Measurements from ENCODE around the gene LSG1.
"Not testable (repeated sequence)": the region's sequence is repeated elsewhere in the genome, so short reads cannot be mapped to it uniquely, and the experiment has no call there.

The LSG1 gene

DNA sequence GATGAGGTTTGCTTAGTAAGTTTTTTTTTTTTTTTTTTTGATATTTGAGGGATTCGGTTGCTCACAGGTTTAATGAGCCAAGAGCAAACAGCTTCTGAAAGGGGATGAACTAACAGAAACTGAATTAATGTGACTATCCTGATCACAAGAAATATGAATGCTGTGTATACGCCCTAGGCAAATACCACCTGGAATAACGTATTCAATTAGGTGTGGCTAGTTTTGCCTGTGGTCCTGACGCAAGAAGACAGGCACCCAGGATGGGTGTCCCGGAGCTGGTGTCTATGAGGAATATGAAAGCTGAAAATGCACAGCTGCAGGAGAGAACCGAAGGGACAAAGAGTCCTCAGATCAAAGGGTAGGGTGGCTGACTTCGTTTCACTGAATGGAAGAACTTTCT lies 14.6 kb downstream of the LSG1 start:
- DNase-seq (ENCODE audit: low read depth) = no peak

DNA sequence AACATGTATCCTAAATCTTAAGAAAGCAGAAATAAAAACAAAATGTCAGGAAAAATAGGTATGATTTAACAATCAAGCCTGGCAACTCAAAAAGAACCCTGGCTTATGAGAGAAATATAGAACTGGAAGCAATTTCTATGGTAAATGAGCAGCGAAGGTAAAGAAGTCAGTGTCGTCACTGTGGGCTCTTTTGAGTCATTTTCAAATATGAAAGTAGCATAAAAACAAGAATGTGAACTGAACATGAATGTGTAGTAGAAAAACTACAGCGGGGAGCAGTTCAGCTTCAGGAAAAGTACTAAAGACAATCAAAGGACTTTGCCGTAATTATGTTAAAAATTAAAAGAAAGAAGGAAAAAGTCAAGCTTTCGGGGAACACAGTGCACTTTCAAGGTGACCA lies 17.5 kb downstream of the LSG1 start:
- no peak for DNase-seq (ENCODE audit: low read depth)

DNA sequence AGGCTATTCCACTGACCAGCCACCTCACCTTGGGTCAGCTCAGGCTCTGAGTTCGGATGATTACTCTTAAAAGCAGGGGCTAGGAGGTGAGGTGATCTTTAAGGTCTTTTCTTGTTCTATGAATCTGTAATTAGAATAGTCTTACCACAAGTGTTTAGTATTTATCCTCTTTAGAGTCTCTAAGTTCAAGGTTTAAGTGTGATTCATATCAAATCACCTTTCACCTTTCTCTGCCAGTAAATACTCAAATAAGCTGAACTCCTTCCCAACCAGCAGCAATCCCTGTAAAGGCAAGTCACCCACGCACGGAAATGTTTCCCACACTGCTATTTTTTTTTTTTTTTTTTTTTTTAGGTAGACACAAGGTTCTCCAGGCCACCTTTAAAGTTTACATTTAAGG lies 24.2 kb downstream of the LSG1 start:
- DNase-seq (ENCODE audit: low read depth) = no peak

DNA sequence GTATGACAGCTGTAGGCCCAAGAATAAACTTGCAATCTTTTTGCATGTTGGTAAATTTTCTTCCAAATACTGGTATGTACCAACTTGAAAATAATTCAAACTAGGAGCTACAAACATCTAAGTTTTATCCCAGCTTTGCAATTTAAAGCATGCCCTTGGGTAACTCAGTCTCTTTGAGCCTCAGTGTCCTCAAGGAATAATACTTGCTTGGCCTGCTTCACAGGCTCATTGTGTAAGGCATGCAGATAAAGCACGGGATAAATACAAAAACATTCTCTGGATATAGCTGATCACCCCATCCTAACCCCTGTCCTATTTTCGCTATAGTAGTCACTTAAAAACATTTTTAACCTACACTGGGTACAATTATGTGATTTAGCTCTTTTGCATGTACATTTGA lies 29.2 kb downstream of the LSG1 start:
- DNase-seq (ENCODE audit: low read depth) = no peak

DNA sequence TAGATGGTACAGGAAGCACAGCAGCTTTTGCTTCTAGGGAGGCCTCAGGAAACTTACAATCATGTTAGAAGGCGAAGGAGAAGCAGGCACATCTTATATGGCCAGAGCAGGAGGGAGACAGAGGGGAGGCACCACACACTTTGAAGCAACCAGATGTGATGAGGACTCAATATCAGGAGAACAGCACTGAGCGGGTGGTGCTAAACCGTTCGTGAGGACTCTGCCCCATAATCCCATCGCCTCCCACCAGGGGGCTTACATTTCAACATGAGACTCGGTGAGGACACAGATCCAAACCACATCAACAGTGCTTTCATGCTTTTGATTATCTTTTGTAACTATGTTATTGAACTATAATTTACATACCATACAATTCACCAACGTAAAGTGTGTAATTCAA lies 31.2 kb downstream of the LSG1 start:
- DNase-seq (ENCODE audit: low read depth) = peak; percentile 12

DNA sequence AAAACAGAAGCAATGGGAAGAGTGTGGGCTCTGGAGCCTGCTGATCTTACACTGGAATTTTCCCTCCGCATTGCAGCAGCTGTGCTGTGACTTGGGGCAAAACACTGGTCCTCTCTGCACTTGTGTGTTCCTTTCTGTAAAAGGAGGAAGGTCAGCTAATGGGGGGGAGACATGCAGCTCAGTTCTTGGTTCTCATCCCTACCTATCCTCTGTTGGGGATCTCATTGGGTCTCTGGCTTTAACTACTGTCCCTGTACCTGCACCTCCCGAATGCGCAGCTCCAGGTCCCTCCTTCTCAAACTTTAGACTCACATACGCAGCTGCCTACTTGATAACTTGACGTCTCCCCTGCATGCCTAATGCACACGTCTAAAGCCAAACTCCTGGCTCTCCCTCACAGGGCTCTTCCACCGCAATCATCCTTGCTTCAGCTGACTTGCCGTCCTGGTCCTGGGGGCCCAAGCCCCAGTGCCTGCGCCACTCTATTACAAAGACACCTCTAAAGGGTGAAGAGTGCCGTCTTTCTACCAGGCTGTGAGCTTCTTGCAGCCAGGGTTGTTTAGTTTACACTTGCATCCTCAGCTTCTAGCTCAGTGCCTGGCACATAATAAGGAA lies 32.9 kb downstream of the LSG1 start:
- DNase-seq (ENCODE audit: low read depth) = no peak

DNA sequence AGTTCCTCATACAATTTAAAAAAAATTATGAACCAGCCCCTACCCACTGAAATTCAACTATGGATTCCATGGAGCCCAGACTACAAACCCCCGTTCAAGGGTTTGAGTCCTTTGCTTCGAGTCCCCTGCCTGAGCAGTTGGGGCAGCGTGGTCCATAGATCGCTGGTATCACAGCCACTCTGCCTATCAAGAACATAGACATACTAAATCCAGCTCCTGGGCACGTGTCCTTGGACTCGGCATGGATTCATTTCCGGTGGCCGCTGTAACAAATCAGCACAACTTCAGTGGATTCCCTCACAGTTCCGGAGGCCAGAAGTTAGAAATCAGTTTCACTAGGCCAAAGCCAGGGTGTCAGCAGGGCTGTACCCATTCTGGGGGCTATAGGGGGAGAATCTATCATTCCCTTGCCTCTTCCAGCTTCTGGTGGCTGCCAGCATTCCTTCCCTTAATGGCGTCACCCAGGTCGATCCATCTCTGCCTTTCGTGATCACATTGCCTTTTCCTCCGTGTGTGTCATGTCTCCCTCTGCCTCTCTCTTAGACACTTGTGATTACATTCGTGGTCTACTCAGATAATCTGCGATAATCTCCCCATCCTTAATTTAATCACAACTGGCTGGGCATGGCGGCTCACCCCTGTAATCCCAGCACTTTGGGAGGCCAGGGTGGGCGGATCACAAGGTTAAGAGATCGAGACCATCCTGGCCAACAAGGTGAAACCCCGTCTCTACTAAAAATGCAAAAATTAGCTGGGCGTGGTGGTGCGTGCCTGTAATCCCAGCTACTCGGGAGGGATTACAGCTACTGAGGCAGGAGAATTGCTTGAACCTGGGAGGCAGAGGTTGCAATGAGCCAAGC lies 34.2 kb downstream of the LSG1 start:
- DNase-seq (ENCODE audit: low read depth) = no peak

DNA sequence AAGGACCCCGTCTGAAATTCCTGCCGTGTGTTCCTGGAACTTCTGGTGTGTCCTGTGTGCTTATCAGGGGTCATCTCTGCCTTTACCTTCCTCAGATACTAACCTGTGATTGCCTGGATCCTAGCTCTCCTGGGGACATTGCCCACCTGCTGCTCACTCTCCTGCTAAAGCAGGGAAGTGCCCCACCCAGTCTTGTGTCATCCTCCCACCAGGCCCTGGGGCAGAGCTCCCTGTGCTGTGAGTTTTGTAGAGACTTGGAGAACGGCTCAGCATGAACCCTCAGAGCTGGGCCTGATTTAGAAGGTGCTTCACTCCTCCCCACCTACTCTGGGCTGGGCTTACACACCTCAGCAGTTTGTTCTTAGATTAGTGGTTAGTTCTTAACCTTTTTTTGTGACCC lies 34.9 kb downstream of the LSG1 start:
- no peak for DNase-seq (ENCODE audit: low read depth)

DNA sequence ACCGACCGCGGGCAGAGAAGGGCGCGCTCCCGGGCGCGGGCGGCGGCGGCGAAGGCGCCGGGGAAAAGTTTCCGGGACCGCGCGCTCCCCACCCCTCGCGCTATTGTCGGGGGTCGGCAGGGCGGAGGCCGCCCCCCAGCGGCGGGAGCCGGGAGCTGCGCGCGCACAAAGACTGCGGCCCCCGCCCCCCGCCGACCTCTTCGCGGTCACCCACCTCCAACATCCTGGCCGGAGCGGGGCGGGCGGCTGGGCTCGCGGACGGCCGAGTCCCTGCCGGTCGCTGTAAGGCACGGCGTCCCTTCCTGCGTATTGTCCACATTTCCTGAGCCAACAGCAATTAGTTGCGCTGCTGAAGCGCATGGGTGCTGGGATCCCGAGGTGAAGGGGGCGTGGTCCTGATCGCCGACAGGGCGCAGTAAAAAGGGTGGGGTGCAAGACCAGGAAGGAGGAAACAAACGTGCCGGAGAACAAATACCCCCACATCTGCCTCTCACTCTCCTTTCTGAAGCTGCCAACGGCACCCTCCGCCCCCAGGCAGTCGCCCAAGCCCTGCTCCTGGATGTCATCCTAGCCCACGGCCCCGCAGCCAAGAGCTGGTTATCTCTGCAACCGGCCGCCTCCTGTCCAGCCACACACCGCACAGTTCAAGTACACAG lies 38.5 kb downstream of the LSG1 start, which contains the start of gene TMEM44:
TMEM44 (minus strand) TSS at position 71 of the 656 bp plus-strand sequence. CDS start 204 bp downstream, outside the sequence.
- peak; percentile 31 for DNase-seq (ENCODE audit: low read depth)

DNA sequence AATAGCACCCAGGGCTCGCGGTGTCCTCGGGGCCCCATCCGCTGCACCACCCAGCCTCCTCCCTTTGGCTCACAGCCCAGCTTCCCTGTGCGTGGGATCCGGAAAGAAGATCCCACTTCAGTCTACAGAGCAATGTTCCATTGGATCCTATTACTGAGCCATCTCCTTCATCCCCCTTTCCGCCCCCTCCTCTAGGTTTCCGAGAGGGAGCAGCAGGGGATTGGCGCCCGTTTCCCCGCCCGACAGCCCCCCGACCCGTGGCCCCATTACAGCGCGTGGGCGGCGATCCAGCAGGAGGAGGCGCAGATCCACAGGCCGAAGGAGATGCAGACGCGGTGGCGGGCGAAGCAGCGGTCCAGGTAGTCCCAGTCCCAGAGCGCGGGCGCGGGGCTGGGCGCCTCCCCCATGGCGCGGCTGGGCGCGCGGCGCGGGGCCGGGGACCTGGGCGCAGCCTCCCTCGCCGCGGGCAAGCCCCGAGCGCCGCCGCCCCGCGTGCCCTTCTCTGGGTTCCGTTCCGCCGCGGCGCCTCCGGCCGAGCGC lies 39.1 kb downstream of the LSG1 start:
- no peak for DNase-seq (ENCODE audit: low read depth)

DNA sequence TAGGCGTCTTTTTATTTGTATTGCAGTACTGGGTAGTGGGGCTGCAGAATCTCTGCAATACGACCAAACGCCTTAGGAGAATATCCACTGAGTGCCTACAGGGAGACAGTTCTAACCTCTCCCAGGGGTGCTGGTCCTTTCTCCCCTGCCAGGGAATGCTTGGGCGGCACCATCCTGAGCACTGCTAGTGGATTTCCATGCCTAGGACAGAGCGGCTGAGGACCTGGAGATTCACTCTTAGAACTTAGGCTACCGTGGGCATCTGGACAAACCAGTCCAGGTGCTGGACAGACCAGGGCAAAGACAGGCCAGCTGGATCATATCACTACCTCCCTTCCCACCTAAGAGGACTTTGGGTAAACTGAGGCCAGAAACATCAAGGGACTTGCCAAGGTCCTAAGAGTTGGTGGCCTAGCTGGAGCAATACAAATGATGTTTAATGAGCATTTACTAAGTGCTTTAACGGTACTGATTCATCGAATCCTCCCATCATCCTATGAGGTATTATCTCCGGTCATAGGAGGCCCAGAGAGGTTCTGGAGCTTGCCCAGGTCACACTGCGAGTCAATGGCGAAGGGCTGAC lies 39.7 kb downstream of the LSG1 start:
- DNase-seq (ENCODE audit: low read depth) = no peak

DNA sequence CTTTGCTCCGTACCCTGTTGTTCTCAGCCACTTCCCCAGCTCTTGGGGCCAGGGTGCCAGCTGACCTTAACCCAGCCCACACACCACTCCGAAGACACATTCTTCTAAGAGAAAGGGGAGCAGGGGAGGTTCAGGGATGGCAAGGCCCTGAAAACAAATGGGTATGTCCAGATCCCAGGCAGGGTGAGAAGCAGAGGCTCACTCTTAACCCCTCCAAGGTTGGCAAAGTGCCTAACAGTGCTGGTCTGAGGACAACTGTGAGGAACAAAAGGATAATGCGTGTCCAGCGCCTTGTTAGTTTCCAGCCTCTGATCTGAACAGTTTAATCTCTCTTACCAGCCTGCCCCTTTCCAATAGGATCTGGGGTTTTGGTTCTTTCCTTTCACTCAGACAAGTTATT lies 40.3 kb downstream of the LSG1 start:
- no peak for DNase-seq (ENCODE audit: low read depth)

DNA sequence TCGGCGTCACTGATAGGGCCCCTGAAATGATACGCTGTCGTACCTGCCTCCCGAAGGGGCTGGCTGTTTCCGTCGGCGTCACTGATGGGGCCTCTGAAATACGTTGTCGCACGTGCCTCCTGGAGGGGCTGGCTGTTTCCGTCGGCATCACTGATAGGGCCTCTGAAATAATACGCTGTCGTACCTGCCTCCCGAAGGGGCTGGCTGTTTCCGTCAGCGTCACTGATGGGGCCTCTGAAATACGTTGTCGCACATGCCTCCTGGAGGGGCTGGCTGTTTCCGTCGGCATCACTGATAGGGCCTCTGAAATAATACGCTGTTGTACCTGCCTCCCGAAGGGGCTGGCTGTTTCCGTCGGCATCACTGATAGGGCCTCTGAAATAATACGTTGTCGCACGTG lies 41.3 kb downstream of the LSG1 start:
- DNase-seq (ENCODE audit: low read depth) = not testable (repeated sequence)

DNA sequence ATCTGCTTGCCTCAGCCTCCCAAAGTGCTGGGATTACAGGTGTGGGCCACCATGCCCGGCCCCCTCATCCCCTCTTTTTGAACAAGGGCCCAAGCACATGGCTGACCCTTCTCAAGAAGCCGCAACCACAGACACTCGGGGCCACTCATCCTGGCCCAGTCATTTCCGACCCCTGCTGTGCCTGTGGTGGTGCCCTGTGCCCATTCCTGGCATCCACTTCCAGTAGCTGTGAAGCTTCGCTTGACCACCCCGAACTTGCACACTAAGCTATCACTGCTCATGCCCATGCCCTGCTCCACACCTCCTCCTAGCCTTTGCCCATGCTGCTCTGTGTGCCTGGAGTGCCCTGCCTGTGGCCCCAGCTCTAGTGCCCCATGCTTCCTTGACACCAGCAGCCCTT lies 47.0 kb downstream of the LSG1 start:
- no peak for DNase-seq (ENCODE audit: low read depth)

DNA sequence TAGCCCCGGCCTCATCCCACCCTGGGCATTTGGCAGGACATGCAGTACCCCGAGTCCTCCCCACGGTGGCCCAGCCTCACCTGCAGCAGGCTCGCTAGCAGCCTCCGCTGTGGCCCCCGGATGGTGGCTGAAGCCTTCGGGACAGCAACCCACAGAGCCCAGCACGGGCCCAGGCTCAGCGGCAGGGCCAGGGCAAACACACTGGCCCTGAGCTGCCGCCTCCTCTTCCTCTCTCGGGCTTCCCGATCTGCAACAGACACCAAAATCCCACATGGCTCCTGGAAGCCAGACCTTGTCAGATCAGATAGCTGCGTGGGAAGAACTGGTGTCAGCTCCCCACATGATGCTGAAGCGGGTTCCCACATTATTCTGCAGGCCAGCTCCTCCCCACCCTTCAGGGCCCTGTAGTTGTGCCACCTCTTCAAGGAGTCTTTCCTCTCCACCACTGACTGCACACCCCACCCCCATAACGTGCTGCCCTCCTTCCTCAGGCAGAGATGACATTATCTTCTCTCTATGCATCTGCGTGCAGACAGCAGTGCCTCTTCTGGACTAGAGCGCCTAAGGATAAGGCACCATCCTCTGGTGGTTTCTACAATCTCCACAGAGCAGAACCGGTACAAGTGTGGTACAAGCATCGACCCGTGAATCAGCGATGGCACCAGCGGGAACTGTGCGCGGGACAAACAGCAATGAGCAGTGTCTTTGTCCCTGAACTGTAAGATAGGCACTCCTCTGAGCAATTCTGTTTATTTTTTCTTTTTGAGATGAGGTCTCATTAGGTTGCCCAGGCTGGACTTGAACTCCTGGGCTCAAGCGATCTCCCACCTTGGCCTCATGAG lies 48.3 kb downstream of the LSG1 start:
- no peak for DNase-seq (ENCODE audit: low read depth)

DNA sequence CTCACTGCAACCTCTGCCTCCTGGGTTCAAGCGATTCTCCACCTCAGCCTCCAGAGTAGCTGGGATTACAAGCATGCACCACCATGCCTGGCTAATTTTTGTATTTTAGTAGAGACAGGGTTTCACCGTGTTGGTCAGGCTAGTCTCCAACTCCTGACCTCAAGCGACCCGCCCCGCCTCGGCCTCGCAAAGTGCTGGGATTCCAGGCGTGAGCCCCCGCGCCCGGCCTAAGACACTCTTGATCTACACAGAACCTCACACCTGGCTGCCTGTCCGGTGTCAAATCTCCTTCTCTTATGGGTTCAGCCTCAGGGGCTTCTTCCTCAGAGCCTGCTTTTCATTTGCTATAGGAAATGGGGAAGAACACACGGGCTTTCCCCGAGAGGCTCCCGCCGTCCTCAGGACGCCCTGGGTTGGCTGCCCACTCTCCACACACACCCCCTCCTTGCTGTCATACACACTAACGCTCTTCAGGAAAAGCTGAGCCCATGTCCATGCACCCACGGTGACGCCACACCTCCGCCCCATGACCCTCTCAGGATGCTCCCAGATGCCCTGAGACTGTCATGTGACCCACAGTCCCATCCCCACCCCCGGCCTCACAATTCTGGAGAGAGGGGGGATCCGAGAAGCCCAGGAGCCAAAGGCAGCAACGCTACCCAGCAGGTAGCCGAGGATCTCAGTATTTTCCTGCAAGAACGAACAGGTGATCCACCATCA lies 49.2 kb downstream of the LSG1 start:
- no peak for DNase-seq (ENCODE audit: low read depth)

DNA sequence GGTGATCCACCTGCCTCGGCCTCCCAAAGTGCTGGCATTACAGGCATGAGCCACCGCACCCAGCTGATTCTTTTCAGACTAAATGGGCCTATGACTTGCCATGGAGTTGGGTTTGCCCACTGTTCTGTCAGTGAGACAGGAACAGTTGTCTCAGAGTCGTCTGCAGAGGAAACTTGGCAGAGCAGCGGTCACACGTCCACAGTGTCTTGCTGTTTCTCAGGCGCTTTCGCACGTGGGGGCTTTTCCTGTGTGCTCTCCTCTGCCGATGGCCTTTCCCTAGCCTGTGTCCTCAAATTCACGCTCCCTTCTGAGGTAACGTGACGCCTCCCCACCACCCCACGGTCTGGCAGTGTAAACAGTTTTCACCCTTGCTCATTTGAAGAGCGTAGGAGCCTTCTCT lies 50.0 kb downstream of the LSG1 start:
- DNase-seq (ENCODE audit: low read depth) = no peak

DNA sequence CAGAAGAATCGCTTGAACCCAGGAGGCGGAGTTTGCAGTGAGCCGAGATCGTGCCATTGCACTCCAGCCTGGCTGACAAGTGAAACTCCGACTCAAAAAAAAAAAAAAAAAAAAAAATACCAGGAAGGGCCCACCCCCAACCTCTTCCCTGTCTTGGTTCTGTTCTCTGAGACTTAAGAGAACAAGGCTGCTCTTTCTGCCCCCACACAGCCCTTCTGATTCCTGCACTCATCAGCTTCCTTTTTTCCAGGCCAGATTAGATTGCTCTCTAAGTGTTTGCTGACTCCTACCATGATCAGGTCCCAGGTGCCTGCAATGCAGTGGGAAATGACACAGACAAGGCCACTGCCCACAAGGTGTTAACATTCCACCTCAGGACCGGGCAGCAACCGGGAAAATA lies 51.8 kb downstream of the LSG1 start:
- DNase-seq (ENCODE audit: low read depth) = no peak

DNA sequence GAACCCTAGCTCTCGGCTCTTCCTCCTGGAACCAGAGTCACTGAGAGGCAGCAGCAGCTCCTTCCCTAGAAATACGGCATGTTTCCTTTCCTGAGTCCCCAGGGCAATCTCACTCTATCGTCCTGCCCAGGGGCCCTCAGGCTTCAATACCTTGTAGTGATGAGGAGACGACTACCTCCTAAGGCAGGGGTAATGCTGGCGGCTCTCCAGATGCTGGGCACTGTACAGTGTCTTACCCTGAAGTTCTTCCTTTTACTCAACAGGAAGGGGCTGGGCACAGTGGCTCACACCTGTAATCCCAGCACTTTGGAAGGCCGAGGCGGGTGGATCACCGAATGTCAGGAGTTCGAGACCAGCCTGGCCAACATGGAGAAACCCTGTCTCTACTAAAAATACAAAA lies 52.2 kb downstream of the LSG1 start:
- no peak for DNase-seq (ENCODE audit: low read depth)

DNA sequence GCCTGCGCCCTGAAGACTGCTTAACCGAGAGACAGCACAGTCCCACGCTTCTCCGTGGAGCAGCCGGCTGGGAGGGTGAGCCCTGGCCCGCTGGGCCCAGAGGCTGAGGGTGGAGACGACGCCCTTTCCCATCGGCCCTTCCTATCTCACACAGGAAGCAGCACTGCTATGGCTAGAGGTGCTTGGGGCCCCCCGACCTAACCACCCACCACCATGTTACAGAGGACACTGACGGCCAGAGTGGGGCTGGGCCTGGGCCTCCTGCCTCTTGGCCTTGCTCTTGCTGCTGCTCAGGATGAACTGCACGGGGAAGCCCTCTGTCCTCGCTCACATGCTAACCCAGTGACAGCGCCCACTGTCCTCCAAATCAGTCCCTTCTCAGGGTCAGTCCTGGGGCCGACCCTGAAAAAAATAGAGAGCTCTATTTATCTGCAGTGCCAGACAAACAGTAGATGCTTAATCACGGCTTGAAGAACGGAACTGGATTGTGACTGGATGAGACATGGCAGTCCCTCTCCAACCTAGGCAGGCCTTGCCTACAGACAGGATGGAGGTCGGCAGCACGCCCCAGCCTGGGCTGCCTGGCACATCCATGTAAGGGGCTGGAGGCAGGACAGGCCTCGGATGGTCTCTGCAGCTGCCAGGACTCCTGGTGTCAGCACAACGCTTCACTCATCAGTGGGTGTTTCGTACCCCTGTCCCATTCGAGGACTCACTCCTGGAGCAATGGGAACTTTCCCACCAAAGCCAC lies 53.0 kb downstream of the LSG1 start:
- no peak for DNase-seq (ENCODE audit: low read depth)
